NK-92 treated with Interleukin-12 subunit alpha and Interleukin-12 subunit beta, amount 100 ng/mL, for 24 hours (cell line): ENCODE data around the gene SP8.

Source experiments
- DNase-seq: peaks from one replicate; lab custom pipeline; 2025; lab: John Stamatoyannopoulos, UW

SP8 gene

GRCh38 chr7:20754001-20754400 lies 32.7 kb downstream of the SP8 start:
- DNase-seq = no peak

- DNase-seq = no peak
Observed at GRCh38 chr7:20749906-20750305, 36.8 kb downstream of the SP8 start.

DNA sequence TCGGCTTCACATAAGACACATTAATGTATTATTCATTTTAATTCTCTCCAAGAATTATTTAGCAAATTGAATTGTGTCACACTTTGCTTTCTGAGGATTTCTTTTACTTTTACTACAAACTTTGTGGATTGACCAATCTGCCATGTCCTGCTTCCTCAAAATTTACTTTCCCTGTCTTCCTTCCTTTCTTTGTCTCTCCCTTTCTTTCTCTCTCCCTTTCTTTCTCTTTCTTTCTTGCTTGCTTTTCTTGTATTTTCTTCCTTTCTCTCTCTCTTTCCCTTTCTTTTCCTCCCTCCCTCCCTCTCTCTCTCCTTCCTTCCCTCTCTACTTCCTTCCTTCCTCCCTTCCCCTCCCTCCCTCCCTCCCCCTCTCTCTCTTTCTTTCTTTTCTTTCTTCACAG lies 37.8 kb downstream of the SP8 start:
- no peak for DNase-seq

GRCh38 chr7:20747001-20747400 lies 39.7 kb downstream of the SP8 start:
- no peak for DNase-seq

GRCh38 chr7:20745702-20746101 lies 41.0 kb downstream of the SP8 start:
- no peak for DNase-seq

- no peak for DNase-seq
Observed at GRCh38 chr7:20744954-20745446, 41.7 kb downstream of the SP8 start.

DNA sequence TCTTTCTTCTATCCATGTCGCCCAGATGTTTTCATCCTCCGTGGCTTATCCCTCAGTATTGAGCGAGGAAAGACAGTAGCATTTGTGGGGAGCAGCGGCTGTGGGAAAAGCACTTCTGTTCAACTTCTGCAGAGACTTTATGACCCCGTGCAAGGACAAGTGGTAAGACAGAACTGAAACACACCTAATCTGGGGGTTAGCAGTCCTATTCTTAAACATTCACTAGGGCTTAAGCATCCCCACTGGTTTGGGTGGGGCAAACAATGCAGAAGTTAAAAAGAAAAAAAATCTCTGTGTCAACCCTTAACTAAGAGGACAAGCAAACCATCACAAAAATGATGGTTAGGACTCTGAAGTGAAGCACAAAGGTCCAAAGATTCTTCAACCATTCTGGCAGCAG lies 43.8 kb downstream of the SP8 start:
- DNase-seq = no peak

DNA sequence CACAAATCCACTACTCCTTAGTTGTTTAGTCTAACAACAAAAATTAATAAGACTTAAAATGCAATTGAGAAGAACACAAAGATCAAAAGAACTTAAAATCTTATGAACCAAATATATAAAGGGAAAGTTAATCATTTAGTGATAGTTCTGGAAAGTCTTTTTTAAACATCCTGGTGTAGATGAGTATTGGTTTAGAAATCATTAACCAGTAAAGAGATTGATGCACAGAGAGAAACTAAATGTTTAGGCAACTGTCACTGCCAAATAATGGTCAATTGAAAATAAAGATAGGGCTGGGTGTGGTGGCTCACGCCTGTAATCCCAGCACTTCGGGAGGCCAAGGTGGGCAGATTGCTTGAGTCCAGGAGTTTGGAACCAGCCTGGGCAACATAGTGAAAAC lies 44.9 kb downstream of the SP8 start:
- DNase-seq = no peak

DNA sequence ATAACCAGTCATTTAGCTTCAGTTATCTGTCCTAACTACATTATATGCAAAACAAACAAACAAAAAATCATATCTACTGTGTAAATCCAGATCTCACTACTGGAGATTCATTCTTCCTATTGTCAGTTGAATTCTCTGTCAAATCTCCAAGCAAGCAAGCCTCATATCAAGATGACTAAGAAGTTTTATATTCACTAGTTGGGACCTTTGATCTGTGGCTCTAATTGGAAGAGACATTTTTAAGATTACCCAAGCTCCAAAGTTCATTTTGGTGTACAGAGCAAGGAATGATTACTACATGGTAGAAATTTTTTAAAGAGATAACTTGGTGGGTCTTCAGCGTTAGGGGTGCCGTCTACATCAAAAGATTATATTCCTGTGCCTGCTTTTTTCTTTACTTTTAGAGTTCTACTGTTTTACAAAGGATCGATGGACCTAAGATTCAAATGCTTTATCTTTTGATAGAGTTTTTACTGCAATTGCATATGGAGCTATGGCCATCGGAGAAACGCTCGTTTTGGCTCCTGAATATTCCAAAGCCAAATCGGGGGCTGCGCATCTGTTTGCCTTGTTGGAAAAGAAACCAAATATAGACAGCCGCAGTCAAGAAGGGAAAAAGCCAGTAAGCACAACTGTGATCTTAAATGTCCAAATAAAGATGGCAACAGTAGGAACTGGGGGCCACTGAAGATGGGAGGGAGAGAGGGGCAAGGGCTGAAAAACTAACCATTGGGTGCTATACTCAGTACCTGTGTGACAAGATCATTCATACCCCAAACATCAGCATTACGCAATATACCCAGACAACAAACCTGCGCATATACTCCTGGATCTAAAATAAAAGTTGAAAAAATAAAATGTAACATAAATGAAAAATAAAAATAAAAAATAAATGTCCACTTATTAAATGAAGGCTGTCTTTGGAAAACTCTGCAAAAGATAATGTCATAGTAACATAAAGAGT lies 47.9 kb downstream of the SP8 start:
- no peak for DNase-seq

DNA sequence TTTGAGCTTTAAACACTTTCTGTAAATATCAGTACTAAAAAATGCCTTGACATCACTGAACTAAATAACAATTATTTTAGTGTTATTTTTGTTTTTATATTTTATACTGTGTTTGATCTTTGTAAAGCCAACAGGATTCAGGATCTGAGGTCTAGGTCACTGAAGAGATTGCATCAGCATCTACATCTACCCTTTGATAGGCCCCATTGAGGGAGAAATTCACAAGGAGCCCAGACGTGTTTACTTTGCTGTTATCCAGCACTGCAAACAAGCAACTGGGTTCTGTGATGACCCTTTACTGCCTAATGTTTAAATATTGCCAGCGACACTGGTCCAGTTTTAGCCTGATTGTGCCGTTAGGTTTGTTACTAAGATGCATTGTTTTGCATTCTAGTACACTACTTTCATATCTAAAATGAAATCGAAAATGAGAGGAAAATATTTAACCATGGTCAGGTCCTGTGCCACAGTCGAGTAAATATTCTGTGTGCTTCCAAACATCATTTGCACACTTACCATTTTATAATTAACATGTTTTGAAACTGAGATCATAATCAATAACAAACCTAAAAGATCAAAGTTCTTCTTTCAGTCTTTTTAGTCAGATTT lies 48.7 kb downstream of the SP8 start:
- DNase-seq = no peak

- DNase-seq = no peak
Observed at GRCh38 chr7:20735346-20736065, 51.2 kb downstream of the SP8 start.
